ENCODE measurements around the gene GATAD2B.

Gene GATAD2B

GRCh38 chr1:153794624-153795329, 128.0 kb downstream of the GATAD2B start:
- Histone ChIP-seq H3K36me3 (ENCODE audit: control insufficient read depth in 2 of 2, insufficient read depth in 2 of 2, low read length in 2 of 2) (peaks cover 0 to 2% of the 10 kb centered on the region in 2 donors), H3K4me3 (ENCODE audit: low read length in 2 of 2) (no peak overlapping the region), H3K27me3 (ENCODE audit: control insufficient read depth in 1 of 2, insufficient read depth in 2 of 2, low read length in 2 of 2) (no peaks in the 10 kb centered on the region), H3K27ac (ENCODE audit: low read length) (no peak overlapping the region), H3K9me3 (ENCODE audit: control insufficient read depth in 2 of 2, low read length in 2 of 2) (no peaks in the 10 kb centered on the region), H3K9ac (ENCODE audit: low read length in 2 of 2) (no peak overlapping the region), H3K4me1 (ENCODE audit: control insufficient read depth, insufficient read depth, low read length) (peaks cover 25% of the 10 kb centered on the region)

- H3K27ac ChIP-seq (ENCODE audit: low read length), result no peak overlapping the region
- H3K4me1 ChIP-seq (ENCODE audit: control insufficient read depth, insufficient read depth, low read length), result peaks cover 30% of the 10 kb centered on the region
- H3K27me3 ChIP-seq (ENCODE audit: control insufficient read depth in 1 of 2, insufficient read depth in 2 of 2, low read length in 2 of 2), result no peaks in the 10 kb centered on the region
- H3K9ac ChIP-seq (ENCODE audit: low read length in 2 of 2), result no peak overlapping the region
- no peaks in the 10 kb centered on the region for H3K9me3 ChIP-seq (ENCODE audit: control insufficient read depth in 2 of 2, low read length in 2 of 2)
- no peak overlapping the region for H3K4me3 ChIP-seq (ENCODE audit: low read length in 2 of 2)
- no peaks in the 10 kb centered on the region for H3K36me3 ChIP-seq (ENCODE audit: control insufficient read depth in 2 of 2, insufficient read depth in 2 of 2, low read length in 2 of 2)
Measured at GRCh38 chr1:153793973-153794615, 128.7 kb downstream of the GATAD2B start.

GRCh38 chr1:153793261-153793972, 129.4 kb downstream of the GATAD2B start:
- Histone ChIP-seq H3K4me3 (ENCODE audit: low read length in 2 of 2) (no peak overlapping the region), H3K27me3 (ENCODE audit: control insufficient read depth in 1 of 2, insufficient read depth in 2 of 2, low read length in 2 of 2) (no peaks in the 10 kb centered on the region), H3K9ac (ENCODE audit: low read length in 2 of 2) (no peak overlapping the region), H3K9me3 (ENCODE audit: control insufficient read depth in 2 of 2, low read length in 2 of 2) (no peaks in the 10 kb centered on the region), H3K4me1 (ENCODE audit: control insufficient read depth, insufficient read depth, low read length) (peaks cover 35% of the 10 kb centered on the region), H3K27ac (ENCODE audit: low read length) (no peak overlapping the region), H3K36me3 (ENCODE audit: control insufficient read depth in 2 of 2, insufficient read depth in 2 of 2, low read length in 2 of 2) (no peaks in the 10 kb centered on the region)

GRCh38 chr1:153792631-153793041, 130.1 kb downstream of the GATAD2B start:
- Histone ChIP-seq H3K4me1 (ENCODE audit: control insufficient read depth, insufficient read depth, low read length) (peaks cover 35% of the 10 kb centered on the region), H3K36me3 (ENCODE audit: control insufficient read depth in 2 of 2, insufficient read depth in 2 of 2, low read length in 2 of 2) (no peaks in the 10 kb centered on the region), H3K27me3 (ENCODE audit: control insufficient read depth in 1 of 2, insufficient read depth in 2 of 2, low read length in 2 of 2) (no peaks in the 10 kb centered on the region), H3K27ac (ENCODE audit: low read length) (no peak overlapping the region), H3K4me3 (ENCODE audit: low read length in 2 of 2) (no peak overlapping the region), H3K9me3 (ENCODE audit: control insufficient read depth in 2 of 2, low read length in 2 of 2) (no peaks in the 10 kb centered on the region), H3K9ac (ENCODE audit: low read length in 2 of 2) (no peak overlapping the region)

GRCh38 chr1:153791648-153792253, 131.0 kb downstream of the GATAD2B start:
- Histone ChIP-seq H3K9ac (ENCODE audit: low read length in 2 of 2) (peak overlapping the region in 1 of 2 donors; percentile 86), H3K4me1 (ENCODE audit: control insufficient read depth, insufficient read depth, low read length) (peaks cover 31% of the 10 kb centered on the region), H3K27ac (ENCODE audit: low read length) (peak overlapping the region; percentile 99), H3K27me3 (ENCODE audit: control insufficient read depth in 1 of 2, insufficient read depth in 2 of 2, low read length in 2 of 2) (no peaks in the 10 kb centered on the region), H3K9me3 (ENCODE audit: control insufficient read depth in 2 of 2, low read length in 2 of 2) (no peaks in the 10 kb centered on the region), H3K36me3 (ENCODE audit: control insufficient read depth in 2 of 2, insufficient read depth in 2 of 2, low read length in 2 of 2) (no peaks in the 10 kb centered on the region), H3K4me3 (ENCODE audit: low read length in 2 of 2) (peak overlapping the region; percentile 67 to 84)

- Histone ChIP-seq H3K27me3 (ENCODE audit: control insufficient read depth in 1 of 2, insufficient read depth in 2 of 2, low read length in 2 of 2) (no peaks in the 10 kb centered on the region), H3K9me3 (ENCODE audit: control insufficient read depth in 2 of 2, low read length in 2 of 2) (no peaks in the 10 kb centered on the region), H3K4me1 (ENCODE audit: control insufficient read depth, insufficient read depth, low read length) (peaks cover 30% of the 10 kb centered on the region), H3K36me3 (ENCODE audit: control insufficient read depth in 2 of 2, insufficient read depth in 2 of 2, low read length in 2 of 2) (no peaks in the 10 kb centered on the region), H3K4me3 (ENCODE audit: low read length in 2 of 2) (peak overlapping the region; percentile 67 to 84), H3K27ac (ENCODE audit: low read length) (peak overlapping the region; percentile 99), H3K9ac (ENCODE audit: low read length in 2 of 2) (peak overlapping the region; percentile 86 to 94)
Measured at GRCh38 chr1:153790966-153791647, 131.7 kb downstream of the GATAD2B start.

GRCh38 chr1:153790313-153790965, 132.3 kb downstream of the GATAD2B start:
- Histone ChIP-seq H3K4me1 (ENCODE audit: control insufficient read depth, insufficient read depth, low read length) (peaks cover 30% of the 10 kb centered on the region), H3K9me3 (ENCODE audit: control insufficient read depth in 2 of 2, low read length in 2 of 2) (no peaks in the 10 kb centered on the region), H3K27me3 (ENCODE audit: control insufficient read depth in 1 of 2, insufficient read depth in 2 of 2, low read length in 2 of 2) (no peaks in the 10 kb centered on the region), H3K27ac (ENCODE audit: low read length) (peak overlapping the region; percentile 99), H3K36me3 (ENCODE audit: control insufficient read depth in 2 of 2, insufficient read depth in 2 of 2, low read length in 2 of 2) (no peaks in the 10 kb centered on the region), H3K4me3 (ENCODE audit: low read length in 2 of 2) (peak overlapping the region; percentile 68 to 84), H3K9ac (ENCODE audit: low read length in 2 of 2) (peak overlapping the region; percentile 86 to 94)

- H3K9me3 ChIP-seq (ENCODE audit: control insufficient read depth in 2 of 2, low read length in 2 of 2), result no peaks in the 10 kb centered on the region
- H3K27ac ChIP-seq (ENCODE audit: low read length), result peak overlapping the region; percentile 99
- H3K9ac ChIP-seq (ENCODE audit: low read length in 2 of 2), result peak overlapping the region; percentile 86 to 94
- H3K27me3 ChIP-seq (ENCODE audit: control insufficient read depth in 1 of 2, insufficient read depth in 2 of 2, low read length in 2 of 2), result no peaks in the 10 kb centered on the region
- no peaks in the 10 kb centered on the region for H3K36me3 ChIP-seq (ENCODE audit: control insufficient read depth in 2 of 2, insufficient read depth in 2 of 2, low read length in 2 of 2)
- peaks cover 30% of the 10 kb centered on the region for H3K4me1 ChIP-seq (ENCODE audit: control insufficient read depth, insufficient read depth, low read length)
- H3K4me3 ChIP-seq (ENCODE audit: low read length in 2 of 2), result peak overlapping the region; percentile 68 to 84
Measured at GRCh38 chr1:153789478-153790034, 133.2 kb downstream of the GATAD2B start.

GRCh38 chr1:153786038-153786790, 136.6 kb downstream of the GATAD2B start:
- Histone ChIP-seq H3K9me3 (ENCODE audit: control insufficient read depth in 2 of 2, low read length in 2 of 2) (no peaks in the 10 kb centered on the region), H3K4me1 (ENCODE audit: control insufficient read depth, insufficient read depth, low read length) (peaks cover 35% of the 10 kb centered on the region), H3K27me3 (ENCODE audit: control insufficient read depth in 1 of 2, insufficient read depth in 2 of 2, low read length in 2 of 2) (no peaks in the 10 kb centered on the region), H3K27ac (ENCODE audit: low read length) (no peak overlapping the region), H3K36me3 (ENCODE audit: control insufficient read depth in 2 of 2, insufficient read depth in 2 of 2, low read length in 2 of 2) (no peaks in the 10 kb centered on the region), H3K4me3 (ENCODE audit: low read length in 2 of 2) (no peak overlapping the region), H3K9ac (ENCODE audit: low read length in 2 of 2) (no peak overlapping the region)

Measured in stomach smooth muscle (tissue), 2 donors.